ENCODE data around the gene PATE1. TPM values are rescaled to one million over a fixed set of nuclear protein-coding genes. Genes with fewer than 3 reads are reported as not detected.

PATE1 gene
- total RNA-seq, 2 experiments from 2014 or later = not detected

DNA sequence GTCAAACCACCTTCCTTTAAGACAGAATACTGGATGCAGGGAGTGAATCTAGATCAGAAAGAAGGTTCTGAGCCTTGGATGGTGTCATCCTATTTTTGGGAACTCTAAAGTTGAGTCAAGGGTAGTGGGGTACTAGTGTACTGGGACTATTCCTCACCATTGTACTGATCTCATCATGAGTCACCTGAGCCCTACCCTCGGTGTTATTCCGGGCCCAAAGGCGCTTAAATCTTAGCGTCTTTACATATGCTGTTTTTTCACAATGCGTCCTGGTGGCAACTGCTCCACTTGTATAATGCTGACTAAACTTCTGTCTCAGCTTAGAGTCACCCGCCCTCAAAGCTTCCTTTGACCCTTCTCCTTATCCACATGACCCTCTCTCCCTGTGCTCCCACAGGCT lies 25.3 kb upstream of the PATE1 start:
- ChIA-PET POLR2A (no interaction called here), CTCF (no interaction called here)
- no peak overlapping the region for H3K27ac Mint-ChIP-seq
- TF ChIP-seq, protein P1, sequence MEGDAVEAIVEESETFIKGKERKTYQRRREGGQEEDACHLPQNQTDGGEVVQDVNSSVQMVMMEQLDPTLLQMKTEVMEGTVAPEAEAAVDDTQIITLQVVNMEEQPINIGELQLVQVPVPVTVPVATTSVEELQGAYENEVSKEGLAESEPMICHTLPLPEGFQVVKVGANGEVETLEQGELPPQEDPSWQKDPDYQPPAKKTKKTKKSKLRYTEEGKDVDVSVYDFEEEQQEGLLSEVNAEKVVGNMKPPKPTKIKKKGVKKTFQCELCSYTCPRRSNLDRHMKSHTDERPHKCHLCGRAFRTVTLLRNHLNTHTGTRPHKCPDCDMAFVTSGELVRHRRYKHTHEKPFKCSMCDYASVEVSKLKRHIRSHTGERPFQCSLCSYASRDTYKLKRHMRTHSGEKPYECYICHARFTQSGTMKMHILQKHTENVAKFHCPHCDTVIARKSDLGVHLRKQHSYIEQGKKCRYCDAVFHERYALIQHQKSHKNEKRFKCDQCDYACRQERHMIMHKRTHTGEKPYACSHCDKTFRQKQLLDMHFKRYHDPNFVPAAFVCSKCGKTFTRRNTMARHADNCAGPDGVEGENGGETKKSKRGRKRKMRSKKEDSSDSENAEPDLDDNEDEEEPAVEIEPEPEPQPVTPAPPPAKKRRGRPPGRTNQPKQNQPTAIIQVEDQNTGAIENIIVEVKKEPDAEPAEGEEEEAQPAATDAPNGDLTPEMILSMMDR (IDR thresholded peaks at IDR 0.05) = no peak
- Histone ChIP-seq H3K27me3 (ENCODE audit: control insufficient read depth in 1 of 2, insufficient read depth in 2 of 2, low read length in 2 of 2) (peaks cover 7 to 10% of the 10 kb centered on the region in 2 experiments), H3K9me3 (ENCODE audit: control insufficient read depth in 1 of 2, insufficient read depth in 1 of 2, low read length in 2 of 2) (peaks cover 0 to 3% of the 10 kb centered on the region in 2 experiments), H3K4me1 (ENCODE audit: insufficient read depth, low read length) (no peaks in the 10 kb centered on the region), H3K4me3 (ENCODE audit: low read length) (no peak overlapping the region), H3K36me3 (ENCODE audit: insufficient read depth, low read length) (no peaks in the 10 kb centered on the region), H3K27ac (ENCODE audit: low read depth in 1 of 2, low read length in 2 of 2) (no peak overlapping the region)
- DNase-seq (no peak), ATAC-seq (ENCODE audit: poor library complexity) (no peak)
- intact Hi-C loops (cut with DNase I, micrococcal nuclease) = loop anchor here in 1 of 2 experiments (10.0 kb wide), 1 partner anchor 154 kb away; no protein-coding TSS in a partner anchor
- no peaks in the 10 kb centered on the region for H3K36me3 Mint-ChIP-seq (ENCODE audit: low read depth)
- H3K27me3 Mint-ChIP-seq = peaks cover 49% of the 10 kb centered on the region
- no peak overlapping the region for H3K4me3 Mint-ChIP-seq
- no peaks in the 10 kb centered on the region for H3K9me3 Mint-ChIP-seq
- H3K4me1 Mint-ChIP-seq (ENCODE audit: low read depth) = no peaks in the 10 kb centered on the region

DNA sequence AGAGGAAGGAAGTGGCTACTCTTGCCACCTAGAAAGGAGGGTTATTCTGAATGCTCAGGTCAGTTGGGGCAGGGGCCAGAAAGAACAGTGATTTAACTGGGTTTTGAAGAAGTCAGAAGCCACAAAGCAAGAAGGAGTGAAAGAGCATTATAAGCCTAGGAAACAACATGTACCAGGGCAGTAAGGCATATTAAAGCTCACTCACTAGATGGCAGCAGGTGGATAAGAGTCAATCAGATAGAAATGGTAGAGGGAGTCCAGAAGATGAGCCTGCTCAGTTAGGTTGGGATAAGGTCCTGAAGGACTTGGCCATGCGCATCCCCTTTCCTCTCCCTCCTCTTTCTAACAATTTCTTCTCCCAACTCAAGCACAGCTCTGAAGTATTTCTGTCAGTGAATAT lies 22.0 kb upstream of the PATE1 start:
- H3K27me3 Mint-ChIP-seq = peaks cover 59% of the 10 kb centered on the region
- no peak overlapping the region for H3K27ac ChIP-seq (ENCODE audit: low read depth in 1 of 2, low read length in 2 of 2)
- CTCF ChIA-PET = no interaction called here
- no peak overlapping the region for H3K27ac Mint-ChIP-seq
- POLR2A ChIA-PET = no interaction called here
- no peaks in the 10 kb centered on the region for H3K36me3 Mint-ChIP-seq (ENCODE audit: low read depth)
- intact Hi-C loops (cut with DNase I, micrococcal nuclease) = loop anchor here in 1 of 2 experiments (10.0 kb wide), 1 partner anchor 151 kb away; no protein-coding TSS in a partner anchor
- no peak overlapping the region for H3K4me3 ChIP-seq (ENCODE audit: low read length)
- no peaks in the 10 kb centered on the region for H3K4me1 Mint-ChIP-seq (ENCODE audit: low read depth)
- no peak overlapping the region for H3K4me3 Mint-ChIP-seq
- TF ChIP-seq, protein P1 (IDR thresholded peaks at IDR 0.05) = no peak
- peaks cover 9 to 13% of the 10 kb centered on the region in 2 experiments for H3K27me3 ChIP-seq (ENCODE audit: control insufficient read depth in 1 of 2, insufficient read depth in 2 of 2, low read length in 2 of 2)
- no peaks in the 10 kb centered on the region for H3K9me3 Mint-ChIP-seq
- H3K4me1 ChIP-seq (ENCODE audit: insufficient read depth, low read length) = no peaks in the 10 kb centered on the region
- no peaks in the 10 kb centered on the region for H3K9me3 ChIP-seq (ENCODE audit: control insufficient read depth in 1 of 2, insufficient read depth in 1 of 2, low read length in 2 of 2)
- no peaks in the 10 kb centered on the region for H3K36me3 ChIP-seq (ENCODE audit: insufficient read depth, low read length)
- ATAC-seq (ENCODE audit: poor library complexity) (no peak), DNase-seq (peak in 1 of 14 experiments; percentile 6)

DNA sequence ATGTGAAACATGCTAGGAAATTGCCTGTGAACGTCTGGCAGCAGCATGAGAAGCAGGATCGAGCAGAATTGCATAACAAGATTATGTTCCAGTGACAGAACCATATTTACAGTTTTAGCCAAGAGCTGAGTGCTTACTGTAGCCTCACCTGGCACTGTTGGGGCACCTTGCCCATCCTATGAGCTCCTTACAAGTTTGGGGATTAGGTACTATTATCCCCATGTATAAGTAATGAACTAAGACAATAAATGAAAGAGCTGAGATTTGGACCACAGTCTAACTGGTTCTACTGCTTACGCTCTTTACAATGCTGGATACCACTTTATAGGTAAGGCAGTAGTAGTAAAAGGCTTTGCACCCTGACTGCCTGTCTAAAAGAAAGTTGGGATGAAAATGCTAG lies 17.1 kb upstream of the PATE1 start:
- no peaks in the 10 kb centered on the region for H3K36me3 Mint-ChIP-seq (ENCODE audit: low read depth)
- H3K9me3 Mint-ChIP-seq = peaks cover 1% of the 10 kb centered on the region
- Histone ChIP-seq H3K36me3 (ENCODE audit: insufficient read depth, low read length) (no peaks in the 10 kb centered on the region), H3K9me3 (ENCODE audit: control insufficient read depth in 1 of 2, insufficient read depth in 1 of 2, low read length in 2 of 2) (no peaks in the 10 kb centered on the region), H3K27me3 (ENCODE audit: control insufficient read depth in 1 of 2, insufficient read depth in 2 of 2, low read length in 2 of 2) (peaks cover 6 to 25% of the 10 kb centered on the region in 2 experiments), H3K4me3 (ENCODE audit: low read length) (no peak overlapping the region), H3K27ac (ENCODE audit: low read depth in 1 of 2, low read length in 2 of 2) (no peak overlapping the region), H3K4me1 (ENCODE audit: insufficient read depth, low read length) (no peaks in the 10 kb centered on the region)
- ChIA-PET POLR2A (no interaction called here), CTCF (interaction anchor here (0.5 kb wide), 1 partner anchor 782 kb away, joined by 3 read pairs; no protein-coding TSS in a partner anchor)
- ATAC-seq (ENCODE audit: poor library complexity) = no peak
- no peak overlapping the region for H3K27ac Mint-ChIP-seq
- no peak for DNase-seq
- no peaks in the 10 kb centered on the region for H3K4me1 Mint-ChIP-seq (ENCODE audit: low read depth)
- H3K27me3 Mint-ChIP-seq = peaks cover 33% of the 10 kb centered on the region
- intact Hi-C loops (cut with DNase I, micrococcal nuclease) = loop anchor here (5.0 to 10.0 kb wide), 2 partner anchors 143 to 146 kb away; no protein-coding TSS in a partner anchor
- no peak overlapping the region for H3K4me3 Mint-ChIP-seq
- TF ChIP-seq, protein P1 (IDR thresholded peaks at IDR 0.05) = no peak

Data from CD4-positive, alpha-beta T cell (primary cell).